WTC11 (cell line): Measurements from ENCODE around the gene SGIP1.

ENCODE experiments used
- CBFB ChIP-seq: sonication (generic); formaldehyde crosslinking; IDR thresholded peaks from 2 replicates; pipeline ENCODE4 v1.8.1; 2022; ENCODE audit warnings: mild to moderate bottlenecking, low read depth, missing genetic modification reagents
- FOXK1 ChIP-seq: sonication (generic); formaldehyde crosslinking; IDR thresholded peaks from 2 replicates; pipeline ENCODE4 v1.8.0; 2022; ENCODE audit warnings: mild to moderate bottlenecking, moderate library complexity, missing genetic modification reagents
- KAT7 ChIP-seq: sonication (generic); formaldehyde crosslinking; IDR thresholded peaks from 2 replicates; pipeline ENCODE4 v1.8.1; 2023; ENCODE audit warnings: missing genetic modification reagents, mild to moderate bottlenecking, borderline replicate concordance
- NR2C2 ChIP-seq: sonication (generic); formaldehyde crosslinking; IDR thresholded peaks from 2 replicates; pipeline ENCODE4 v1.8.0; 2022; ENCODE audit warnings: mild to moderate bottlenecking, missing genetic modification reagents
- NR3C1 ChIP-seq: sonication (generic); formaldehyde crosslinking; conservative IDR thresholded peaks from 2 replicates; pipeline ENCODE4 v1.8.1; 2023; ENCODE audit warnings: low read depth, mild to moderate bottlenecking, missing genetic modification reagents
- ZNF138 ChIP-seq: sonication (generic); formaldehyde crosslinking; conservative IDR thresholded peaks from 2 replicates; pipeline ENCODE4 v1.8.1; 2022; ENCODE audit warnings: mild to moderate bottlenecking, moderate library complexity, missing genetic modification reagents
- TF ChIP-seq, protein P1 (sequence below): fragments of 200-600 bp; IDR thresholded peaks from 2 replicates; pipeline ENCODE4 v1.8.0; 2022; ENCODE audit warnings: antibody characterized with exemption
- TF ChIP-seq, protein P2 (sequence below): sonication (generic); formaldehyde crosslinking; IDR thresholded peaks from 2 replicates; pipeline ENCODE4 v1.8.1; 2023; ENCODE audit warnings: mild to moderate bottlenecking, moderate library complexity, missing genetic modification reagents

DNA sequence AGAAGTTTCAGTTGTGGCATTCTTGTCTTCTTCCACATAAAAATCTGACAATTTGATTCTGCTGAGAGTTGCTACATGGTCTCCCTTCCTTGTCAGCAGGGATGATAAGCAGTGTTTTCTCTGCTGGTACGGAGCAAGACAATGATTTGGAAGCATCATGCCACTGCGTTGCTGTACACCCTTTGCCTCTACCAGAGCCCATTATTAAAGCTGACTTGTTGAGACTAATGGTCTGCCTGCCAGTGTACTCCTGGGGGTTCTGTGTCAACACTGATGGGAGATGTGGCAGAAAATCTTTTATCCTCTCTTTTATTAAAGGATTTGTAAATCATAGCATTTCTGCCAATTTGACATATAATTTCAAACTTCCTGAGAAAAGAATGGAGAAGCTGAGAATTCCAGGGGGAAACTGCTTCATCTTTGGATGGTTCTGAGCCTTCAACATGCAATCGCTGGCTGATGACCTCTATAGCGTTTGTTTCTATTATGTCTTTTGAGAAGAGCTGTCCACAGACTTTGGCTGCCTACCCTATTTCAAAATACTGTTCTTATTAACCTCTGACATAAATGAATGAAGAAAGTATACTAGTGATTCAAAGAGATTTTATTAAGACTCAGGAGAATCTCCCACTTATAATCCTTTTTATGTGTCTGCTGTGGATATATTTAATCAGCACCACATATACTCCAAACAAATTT lies 170.4 kb downstream of the SGIP1 start:
- TF ChIP-seq, protein P1, sequence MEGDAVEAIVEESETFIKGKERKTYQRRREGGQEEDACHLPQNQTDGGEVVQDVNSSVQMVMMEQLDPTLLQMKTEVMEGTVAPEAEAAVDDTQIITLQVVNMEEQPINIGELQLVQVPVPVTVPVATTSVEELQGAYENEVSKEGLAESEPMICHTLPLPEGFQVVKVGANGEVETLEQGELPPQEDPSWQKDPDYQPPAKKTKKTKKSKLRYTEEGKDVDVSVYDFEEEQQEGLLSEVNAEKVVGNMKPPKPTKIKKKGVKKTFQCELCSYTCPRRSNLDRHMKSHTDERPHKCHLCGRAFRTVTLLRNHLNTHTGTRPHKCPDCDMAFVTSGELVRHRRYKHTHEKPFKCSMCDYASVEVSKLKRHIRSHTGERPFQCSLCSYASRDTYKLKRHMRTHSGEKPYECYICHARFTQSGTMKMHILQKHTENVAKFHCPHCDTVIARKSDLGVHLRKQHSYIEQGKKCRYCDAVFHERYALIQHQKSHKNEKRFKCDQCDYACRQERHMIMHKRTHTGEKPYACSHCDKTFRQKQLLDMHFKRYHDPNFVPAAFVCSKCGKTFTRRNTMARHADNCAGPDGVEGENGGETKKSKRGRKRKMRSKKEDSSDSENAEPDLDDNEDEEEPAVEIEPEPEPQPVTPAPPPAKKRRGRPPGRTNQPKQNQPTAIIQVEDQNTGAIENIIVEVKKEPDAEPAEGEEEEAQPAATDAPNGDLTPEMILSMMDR, result no peak
- TF ChIP-seq CBFB (CRISPR knock-in tag) (no peak), NR3C1 (CRISPR knock-in tag) (no peak), NR2C2 (CRISPR knock-in tag) (no peak), ZNF138 (CRISPR knock-in tag) (no peak), FOXK1 (CRISPR knock-in tag) (no peak), KAT7 (no peak)
- TF ChIP-seq, protein P2, sequence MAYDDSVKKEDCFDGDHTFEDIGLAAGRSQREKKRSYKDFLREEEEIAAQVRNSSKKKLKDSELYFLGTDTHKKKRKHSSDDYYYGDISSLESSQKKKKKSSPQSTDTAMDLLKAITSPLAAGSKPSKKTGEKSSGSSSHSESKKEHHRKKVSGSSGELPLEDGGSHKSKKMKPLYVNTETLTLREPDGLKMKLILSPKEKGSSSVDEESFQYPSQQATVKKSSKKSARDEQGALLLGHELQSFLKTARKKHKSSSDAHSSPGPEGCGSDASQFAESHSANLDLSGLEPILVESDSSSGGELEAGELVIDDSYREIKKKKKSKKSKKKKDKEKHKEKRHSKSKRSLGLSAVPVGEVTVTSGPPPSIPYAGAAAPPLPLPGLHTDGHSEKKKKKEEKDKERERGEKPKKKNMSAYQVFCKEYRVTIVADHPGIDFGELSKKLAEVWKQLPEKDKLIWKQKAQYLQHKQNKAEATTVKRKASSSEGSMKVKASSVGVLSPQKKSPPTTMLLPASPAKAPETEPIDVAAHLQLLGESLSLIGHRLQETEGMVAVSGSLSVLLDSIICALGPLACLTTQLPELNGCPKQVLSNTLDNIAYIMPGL, result no peak
